SIG-M5 (cell line): ENCODE data around the gene NADK.
A peak's percentile ranks its signal among the peaks of the same experiment; 100 is the strongest.
"Not testable (repeated sequence)": the region's sequence is repeated elsewhere in the genome, so short reads cannot be mapped to it uniquely, and the experiment has no call there.

ENCODE experiments used
- DNase-seq: peaks from one replicate; lab custom pipeline; 2025; lab: John Stamatoyannopoulos, UW

Gene NADK

DNA sequence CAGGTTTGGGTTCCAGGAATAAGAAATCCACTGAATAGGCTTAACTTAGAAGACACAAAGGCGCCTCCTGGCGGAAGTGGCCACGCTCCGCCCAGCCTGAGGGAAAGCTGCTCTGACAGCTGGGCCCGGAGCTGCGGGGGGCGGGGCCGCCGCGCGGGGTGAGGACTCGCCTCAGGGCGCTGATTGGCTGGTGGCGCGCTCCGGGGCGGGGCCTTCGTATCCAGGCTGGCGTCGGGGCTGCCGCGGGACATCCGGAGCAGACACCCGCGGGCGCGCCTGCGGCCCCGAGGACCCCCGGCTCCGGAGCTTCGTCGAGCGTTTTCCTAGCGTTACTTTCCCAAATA, 31.7 kb downstream of the NADK start:
- not testable (repeated sequence) for DNase-seq

DNA sequence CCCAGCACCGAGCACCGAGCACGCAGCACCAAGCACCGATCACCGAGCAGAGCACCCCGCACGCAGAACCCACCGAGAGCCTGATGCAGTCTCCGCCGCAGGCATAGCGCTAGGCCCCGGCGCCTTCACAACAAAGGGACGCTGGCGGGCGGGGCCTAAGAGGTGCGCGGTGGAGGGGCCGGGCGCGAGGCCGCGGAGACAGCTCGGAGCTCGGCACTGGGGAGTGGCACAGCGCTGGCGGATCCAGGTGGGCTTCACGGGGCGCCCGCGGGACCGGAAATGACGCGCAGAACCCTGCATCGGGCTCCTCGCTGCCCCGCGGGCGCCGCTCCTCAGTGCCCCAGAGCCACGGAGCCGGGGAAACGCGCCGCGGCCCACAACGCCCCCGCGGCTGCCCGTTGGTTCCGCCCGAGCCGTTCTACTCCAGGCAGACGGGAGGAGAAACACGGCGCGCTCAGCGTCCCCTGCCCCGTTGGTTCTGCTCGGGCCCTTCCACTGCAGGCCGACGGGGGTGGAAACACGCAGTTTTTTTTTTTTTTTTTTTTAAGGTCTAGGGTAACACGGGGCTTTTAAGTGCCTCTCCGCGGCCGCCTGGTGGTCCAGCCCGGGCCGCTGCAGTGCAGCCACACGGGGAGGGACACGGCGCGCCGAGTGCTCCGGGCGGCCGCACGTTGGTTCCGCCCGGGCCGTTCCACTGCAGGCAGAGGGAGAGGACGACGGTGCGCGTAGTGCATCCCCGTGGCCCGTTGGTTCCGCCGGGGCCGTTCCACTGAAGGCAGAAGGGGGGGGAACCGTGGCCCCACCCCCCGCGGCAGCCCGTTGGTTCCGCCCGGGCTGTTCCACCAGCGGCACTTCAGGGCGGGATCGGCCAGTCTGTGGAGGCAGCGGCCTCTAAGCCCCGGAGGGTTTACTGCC, 32.4 kb downstream of the NADK start:
- not testable (repeated sequence) for DNase-seq

DNA sequence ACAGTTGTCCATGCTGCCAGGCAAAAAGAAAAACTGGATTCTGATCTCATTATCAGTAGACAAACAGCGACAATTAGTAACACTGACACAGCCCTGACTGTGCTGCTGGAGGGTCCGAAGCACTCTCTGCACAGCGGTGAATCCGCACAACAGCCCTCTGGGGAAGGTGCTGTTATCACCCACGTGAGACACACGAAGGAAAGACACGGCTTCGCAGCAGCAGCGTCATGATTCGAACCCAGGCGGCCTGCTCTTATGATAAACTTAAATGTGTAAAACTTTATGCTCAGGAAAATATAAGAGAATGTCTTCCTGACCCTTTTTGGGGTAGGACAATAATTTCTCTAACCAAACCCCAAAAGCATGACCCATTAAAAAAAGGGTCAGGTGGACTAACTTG, 35.7 kb downstream of the NADK start:
- not testable (repeated sequence) for DNase-seq

DNA sequence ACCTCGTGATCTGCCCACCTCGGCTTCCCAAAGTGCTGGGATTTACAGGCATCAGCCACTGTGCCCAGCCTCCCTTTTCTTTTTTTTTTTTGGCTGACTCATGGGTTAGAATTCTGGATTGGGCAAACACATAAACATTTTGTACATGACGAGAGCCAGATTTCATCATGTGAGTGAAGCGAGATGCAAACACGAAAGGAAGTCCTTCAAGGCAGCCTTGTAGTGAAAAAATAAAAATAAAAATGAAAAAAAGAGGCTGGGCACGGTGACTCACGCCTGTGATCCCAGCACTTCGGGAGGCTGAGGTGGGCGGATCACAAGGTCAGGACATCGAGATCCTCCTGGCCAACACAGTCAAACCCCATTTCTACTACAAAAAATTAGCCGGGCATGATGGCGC, 37.3 kb downstream of the NADK start:
- DNase-seq, result not testable (repeated sequence)

DNA sequence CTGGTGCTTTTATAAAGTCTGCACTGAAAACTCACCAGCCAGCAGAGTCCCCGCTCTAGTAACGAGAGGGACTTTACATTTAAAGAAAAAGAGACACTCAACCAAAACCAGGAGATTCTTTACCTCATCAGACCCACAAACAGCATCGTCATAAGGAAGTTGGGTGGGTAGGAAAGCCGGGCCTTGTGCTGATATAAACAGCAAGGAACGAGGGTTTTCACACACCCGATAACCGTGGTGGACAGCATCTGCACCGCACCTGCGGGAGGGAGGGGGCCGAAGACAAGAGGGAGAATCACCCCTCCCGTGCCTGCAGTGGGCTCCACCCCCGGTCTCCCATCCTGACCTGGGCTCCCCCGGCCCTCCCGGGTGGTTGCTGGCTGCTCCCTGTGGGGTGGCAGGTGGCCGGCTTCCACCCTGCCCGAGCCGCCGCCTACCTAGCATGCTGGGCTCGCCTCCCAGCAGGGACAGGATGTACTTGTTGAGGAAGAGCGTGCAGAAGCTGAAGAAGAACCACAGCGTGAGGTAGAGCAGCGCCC, 39.4 kb downstream of the NADK start:
- not testable (repeated sequence) for DNase-seq

DNA sequence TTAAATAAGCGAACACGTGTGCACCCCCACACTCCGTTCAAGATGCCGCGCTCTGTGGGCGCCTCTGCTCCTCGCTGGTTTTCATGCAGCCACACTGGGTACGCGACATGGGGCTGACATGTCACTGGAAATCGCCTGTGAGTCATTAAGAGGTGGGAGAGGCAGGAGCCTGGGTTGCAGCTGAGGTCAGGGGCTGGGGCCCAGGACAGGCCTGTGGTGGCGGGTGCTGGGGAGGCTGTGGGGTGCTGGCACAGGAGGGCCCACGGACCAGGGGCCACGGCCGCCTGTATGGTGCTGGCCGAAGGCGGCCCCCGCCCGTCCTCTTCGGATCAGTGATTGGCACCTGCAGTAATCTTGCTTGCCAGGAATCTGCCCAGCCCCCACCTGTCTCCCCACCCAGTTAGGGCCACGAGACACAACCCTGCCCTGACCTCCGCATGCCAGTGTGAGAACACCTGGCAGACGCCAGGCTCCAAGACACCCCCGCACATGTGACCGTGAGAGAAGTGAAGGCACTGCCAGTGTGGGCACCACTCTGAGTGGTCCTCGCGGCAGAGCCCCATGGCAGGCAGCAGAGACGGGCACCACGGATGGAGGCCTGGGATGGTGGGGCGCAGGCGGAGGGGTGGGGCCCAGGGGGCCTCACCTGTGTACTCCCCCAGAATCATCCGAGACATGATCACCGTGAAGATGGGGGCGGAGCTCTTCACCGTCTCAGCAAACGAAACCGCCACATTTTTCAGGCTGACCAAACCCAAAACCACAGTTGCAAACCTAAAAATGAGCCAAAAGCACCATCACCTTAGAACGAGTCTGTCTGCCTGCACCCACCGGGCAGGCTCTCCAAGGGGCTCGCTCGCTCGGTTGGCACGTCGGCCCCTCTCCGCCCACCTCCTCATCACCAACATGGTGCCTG, 40.3 kb downstream of the NADK start:
- DNase-seq, result not testable (repeated sequence)

DNA sequence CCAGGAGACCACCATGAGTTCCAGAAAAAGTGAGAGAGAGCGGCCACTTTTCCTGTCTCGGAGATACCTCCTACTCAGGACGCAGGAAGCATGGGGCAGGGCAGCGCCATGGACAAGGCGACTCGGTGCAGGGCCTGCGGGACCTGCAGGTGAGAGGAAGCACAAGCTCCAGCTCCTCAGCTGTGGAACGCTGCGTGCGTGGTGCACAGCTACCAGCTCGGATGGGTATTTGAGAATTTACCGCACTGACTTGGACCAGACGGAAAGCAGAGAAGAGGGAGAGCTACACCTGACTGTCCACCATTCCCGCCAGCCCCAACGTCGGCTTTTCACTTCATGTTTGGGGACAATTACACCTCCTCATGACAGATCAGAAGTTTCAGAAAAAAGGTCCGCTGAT, 45.9 kb downstream of the NADK start:
- no peak for DNase-seq

DNA sequence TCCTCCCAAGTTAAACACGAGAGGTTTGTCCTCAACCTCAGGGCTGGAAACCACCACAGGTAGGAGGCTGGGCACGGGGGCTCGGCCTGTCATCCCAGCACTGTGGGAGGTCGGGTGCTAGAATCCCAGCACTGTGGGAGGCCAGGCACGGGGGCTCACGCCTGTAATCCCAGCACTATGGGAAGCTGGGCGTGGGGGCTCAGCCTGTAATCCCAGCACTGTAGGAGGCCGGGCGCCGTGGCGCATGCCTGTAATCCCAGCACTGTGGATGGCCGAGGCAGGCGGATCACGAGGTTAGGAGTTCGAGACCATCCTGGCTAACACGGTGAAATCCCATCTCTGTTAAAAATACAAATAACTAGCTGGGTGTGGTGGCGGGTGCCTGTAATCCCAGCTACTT, 47.4 kb downstream of the NADK start:
- no peak for DNase-seq

DNA sequence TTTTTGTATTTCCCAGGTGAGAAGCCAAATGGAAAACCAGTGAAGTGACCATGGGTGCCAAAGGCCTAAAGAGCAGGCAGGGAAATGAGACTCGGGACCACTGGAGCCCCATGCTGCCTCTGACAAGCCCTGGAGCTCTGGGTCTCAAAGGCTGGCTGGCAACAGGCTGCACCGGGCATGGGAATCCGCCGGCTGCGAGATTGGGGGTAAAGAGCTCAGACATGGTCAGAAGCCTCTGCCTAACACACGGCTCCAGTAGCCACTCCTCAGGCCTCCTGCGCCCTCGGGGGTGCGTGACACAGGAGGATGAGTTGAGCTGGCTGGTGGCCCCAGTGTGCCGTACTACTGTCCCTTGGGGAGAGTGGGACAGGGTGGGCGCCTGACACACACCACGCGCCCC, 48.0 kb downstream of the NADK start:
- not testable (repeated sequence) for DNase-seq

DNA sequence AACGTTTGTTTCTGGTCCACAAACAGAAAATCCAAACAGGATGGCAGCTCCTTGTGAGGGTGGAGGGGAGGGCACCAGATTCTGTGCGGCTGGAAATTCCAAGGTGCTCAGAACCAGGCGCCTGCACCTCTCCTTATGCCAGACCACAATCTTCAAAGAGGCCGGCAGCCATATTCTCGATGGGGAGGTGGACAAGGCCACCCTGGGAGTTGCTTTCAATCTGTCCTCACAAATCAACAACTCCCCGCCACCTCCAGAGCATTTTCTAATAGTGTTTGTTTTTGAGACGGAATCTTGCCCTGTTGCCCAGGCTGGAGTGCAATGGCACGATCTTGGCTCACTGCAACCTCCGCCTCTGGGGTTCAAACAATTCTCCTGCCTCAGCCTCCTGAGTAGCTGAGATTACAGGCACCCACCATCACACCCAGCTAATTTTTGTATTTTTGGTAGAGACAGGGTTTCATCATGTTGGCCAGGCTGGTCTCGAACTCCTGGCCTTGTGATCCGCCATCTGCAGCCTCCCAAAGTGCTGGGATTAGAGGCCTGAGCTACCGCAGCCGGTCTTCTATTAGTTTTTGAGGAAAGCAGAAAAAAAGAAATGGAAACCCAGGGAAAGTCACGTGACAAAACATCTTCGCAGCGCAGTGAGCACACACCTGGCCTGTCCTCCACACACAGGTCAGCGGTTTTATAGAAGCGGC, 49.0 kb downstream of the NADK start:
- DNase-seq, result not testable (repeated sequence)

DNA sequence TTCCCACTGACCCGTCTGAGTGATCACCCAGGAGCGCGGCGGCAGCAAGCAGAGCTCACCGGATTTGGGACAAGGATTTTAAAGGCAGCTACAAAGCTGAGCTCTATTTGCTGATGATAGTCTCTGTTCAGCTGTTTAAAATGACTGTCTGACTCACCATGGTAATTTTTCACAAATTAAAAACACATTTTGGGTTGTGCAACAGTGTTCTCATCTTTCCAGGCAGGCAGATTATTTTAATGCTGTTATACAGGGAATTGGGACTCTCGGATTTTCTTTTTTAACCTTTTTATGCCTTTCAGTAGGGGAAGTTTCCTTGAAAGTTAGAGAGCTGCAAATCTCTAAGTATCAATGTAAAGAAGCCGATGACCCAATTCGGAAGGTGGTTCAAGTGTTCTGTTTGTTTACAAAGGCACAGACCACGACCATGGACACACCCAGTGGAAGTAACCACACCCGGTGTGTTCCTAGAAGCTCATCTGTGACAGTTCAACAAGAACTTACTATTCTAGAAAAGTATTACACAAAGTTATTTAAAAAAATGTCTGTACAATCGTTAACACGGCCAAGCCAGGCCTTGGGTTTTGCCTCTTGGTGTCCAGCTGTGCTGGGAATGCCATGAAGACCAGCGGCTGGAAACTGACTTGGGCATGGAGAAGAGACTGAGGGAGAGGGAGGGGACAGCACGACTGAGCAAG, 49.8 kb downstream of the NADK start:
- not testable (repeated sequence) for DNase-seq

DNA sequence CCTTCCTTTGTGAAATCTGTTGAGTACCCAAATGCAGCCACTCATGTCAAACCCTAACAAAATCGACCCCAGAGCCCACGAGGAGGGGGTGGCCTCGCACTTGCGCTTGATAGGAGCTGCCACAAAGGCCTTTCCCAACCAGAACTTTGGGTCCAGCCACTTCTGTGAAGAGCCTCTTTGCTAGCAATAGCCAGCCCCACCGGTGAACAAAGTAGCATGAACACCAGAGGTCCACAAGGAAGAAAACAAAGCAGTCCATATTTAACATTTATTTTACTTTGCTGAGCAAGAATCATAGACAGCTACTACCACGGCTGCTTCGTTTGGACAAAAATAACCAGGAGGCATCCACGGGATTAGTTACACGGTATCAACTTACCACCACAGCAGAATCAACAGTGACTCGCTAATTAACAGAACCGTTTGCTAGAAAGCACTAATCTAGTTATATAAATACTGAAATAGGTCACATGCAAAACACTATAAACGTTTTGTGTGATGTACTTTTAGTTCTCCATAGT, 51.1 kb downstream of the NADK start:
- DNase-seq, result not testable (repeated sequence)

DNA sequence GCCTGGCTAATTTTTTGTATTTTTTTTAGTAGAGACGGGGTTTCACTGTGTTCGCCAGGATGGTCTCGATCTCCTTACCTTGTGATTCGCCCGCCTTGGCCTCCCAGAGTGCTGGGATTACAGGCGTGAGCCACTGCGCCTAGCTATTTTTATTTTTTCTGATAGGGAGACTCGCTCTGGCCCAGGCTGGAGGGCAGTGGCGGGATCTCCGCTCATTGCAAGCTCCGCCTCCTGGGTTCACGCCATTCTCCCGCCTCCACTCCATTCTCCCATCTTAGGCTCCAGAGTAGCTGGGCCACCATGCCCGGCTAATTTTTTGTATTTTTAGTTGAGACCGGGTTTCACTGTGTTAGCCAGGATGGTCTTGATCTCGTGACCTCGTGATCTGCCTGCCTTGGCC, 52.2 kb downstream of the NADK start:
- not testable (repeated sequence) for DNase-seq

DNA sequence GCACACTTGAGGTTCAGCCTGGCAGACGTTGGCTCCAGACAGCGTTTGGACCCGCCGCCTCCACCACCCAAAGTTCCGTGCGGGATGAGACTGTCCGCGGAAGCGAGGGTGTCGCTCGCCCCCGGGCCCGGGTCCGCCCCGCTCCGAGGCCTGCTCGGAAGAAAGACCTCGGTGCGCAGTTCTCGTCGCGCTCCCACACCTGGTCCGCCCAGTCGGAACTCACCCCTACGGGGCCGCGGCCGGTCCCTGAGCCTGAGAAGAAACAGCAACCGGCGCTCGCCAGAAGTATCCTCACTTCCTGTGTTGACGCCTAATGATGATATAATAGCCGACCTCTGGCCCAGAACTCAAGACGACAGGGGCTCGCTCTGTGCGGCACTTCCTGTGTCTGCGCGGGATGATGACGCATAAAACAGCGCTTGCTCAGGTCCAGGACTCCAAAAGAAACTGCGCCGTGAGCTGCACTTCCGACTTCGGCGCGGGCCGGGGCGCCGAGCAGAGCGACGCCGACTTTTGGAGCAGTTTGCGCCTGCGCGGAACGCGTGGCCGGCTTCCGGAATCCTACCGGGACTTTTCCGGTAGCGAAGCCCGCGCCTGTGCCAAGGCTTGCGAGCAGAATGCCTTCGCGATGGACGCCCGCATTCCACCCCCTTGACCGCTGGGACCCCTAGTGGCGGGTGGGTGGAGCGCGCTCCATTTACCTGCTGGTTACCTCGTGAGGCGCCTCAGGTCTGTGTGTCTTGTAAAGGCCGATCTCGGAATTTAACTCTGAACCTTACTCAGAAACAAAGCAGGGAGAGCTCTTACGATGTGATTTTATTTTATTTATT, 54.0 kb downstream of the NADK start, which contains the start of gene CDK11A:
Gene CDK11A, minus strand, starts transcription at position 323 of the 830 bp plus-strand sequence. CDS start 1,539 bp downstream, outside the sequence.
- DNase-seq, result peak; percentile 87

DNA sequence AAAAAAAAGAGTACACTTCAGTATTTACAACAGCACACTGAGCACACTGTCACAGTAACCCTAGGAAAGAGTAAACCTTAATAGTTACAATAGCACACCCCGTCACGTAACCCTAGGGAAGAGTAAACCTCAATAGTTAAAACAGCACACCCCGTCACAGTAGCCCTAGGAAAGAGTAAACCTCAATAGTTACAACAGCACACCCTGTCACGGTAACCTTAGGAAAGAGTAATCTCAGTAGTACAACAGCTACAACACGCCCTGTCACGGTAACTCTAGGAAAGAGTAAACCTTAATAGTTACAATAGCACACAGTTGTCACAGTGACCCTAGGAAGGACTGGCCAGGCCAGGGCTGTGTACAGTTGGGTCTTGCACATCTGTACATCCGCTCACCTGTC, 57.1 kb downstream of the NADK start:
- no peak for DNase-seq

DNA sequence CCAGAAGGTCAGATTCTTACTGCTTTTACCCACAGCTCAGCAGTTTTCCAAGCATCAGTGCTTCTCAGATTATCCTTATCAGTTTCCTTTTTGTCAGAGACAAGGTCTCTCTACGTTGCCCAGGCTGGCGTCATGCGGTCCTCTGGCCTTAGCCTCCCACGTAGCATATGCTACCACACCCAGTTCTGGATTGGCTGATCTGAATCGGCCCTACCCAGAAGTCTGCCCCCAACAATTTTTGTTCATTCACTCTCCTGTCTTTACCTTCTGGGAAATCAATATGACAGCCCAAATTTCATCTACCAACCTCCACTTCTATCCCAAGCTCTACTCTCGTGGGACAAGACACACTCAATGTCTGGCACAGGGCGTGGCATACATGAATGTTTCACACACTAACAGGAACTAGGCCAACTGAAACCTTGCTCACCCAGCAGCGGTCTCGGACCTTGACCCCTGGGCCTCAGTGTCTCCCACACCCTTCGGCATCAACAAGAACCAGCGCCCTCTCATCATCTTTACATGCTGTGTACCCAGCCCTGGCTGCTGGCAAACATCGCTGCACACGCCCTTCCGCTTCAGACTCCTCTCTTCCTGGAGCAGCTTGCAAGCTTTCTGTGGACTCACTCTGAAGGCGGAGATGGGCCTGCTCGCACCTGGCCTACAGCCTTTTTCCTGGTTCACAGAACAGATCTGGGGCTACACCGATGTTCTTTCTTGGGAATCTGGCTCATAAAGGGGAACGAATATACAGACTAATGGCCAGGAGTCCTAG, 63.0 kb downstream of the NADK start:
- not testable (repeated sequence) for DNase-seq

DNA sequence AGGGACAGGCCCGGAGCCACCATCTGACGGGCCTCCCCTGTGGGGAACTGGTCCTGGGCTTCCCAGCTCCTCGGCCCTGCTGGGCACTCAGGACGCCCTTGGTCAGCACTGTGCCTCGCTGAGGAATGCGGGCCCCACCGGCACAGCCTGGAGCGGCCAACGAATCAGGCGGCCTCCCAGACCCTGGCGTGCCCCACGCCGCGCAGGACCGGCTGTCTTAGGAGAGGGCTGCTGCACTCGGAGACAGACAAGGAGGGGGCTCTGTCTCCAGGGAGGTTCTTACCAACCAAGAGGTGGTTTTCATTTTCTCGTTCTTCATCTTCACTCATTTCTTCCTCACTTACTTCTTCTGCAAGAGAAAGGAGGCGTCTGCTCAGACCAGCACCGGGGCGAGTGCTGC, 70.4 kb downstream of the NADK start:
- not testable (repeated sequence) for DNase-seq

DNA sequence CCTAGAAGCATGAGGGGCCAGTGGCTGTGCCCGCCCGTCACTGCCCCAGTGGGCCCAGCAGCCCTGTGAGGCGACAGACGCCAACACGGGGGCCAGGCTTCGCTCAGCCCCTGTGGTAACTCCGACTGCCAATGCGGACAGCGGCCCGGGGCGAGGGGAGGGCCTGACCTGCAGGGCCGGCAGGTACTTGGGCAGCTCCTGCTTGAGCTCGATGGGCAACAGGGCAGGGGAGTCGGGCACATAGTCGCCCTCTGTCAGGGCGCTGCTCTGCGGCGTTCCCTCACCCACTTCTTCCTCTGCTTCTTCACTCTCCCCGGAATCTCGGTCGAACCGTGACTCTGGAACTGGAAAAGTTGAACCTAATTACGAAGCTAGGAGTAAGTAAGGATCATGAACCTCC, 71.0 kb downstream of the NADK start:
- DNase-seq, result not testable (repeated sequence)

DNA sequence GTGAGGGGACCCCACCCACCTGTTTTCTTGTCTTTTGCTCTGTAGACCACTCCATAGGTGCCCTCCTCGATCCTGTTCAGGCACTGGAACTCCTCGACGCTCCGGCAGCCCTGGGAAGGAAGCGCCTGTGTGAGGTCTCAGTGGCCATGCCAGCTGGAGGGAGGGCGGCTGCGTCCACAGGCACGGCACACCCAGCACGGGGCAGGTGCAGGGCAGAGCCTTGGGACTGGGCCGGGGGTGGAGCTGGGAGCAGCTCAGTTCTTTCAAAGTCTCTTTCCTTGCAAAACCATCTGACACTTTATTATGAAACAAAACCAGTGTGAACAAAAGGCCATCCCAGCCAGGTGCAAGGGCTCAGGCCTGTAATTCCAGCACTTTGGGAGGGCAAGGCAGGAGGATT, 72.6 kb downstream of the NADK start:
- DNase-seq, result not testable (repeated sequence)
